Ishikawa (cell line): ENCODE measurements around the gene NLE1.

Experiments
- CEBPB ChIP-seq: IDR thresholded peaks from 2 replicates; pipeline ENCODE4 v1.6.1; 2012
- CREB1 ChIP-seq: IDR thresholded peaks from 2 replicates; pipeline ENCODE4 v1.6.1; 2012; ENCODE audit warnings: low read depth
- EGR1 ChIP-seq: IDR thresholded peaks from 2 replicates; pipeline ENCODE4 v1.6.1; 2012
- EP300 ChIP-seq: IDR thresholded peaks from 2 replicates; pipeline ENCODE4 v1.6.1; 2012; ENCODE audit warnings: borderline replicate concordance
- FOXM1 ChIP-seq: IDR thresholded peaks from 2 replicates; pipeline ENCODE4 v1.6.1; 2012; ENCODE audit warnings: low read depth, borderline replicate concordance
- NFIC ChIP-seq: IDR thresholded peaks from 2 replicates; pipeline ENCODE4 v1.6.1; 2012
- RAD21 ChIP-seq: IDR thresholded peaks from 2 replicates; pipeline ENCODE4 v1.6.1; 2012; ENCODE audit warnings: low read depth
- TAF1 ChIP-seq: IDR thresholded peaks from 2 replicates; pipeline ENCODE4 v1.6.1; 2012; ENCODE audit warnings: low read depth, mild to moderate bottlenecking
- TCF12 ChIP-seq: IDR thresholded peaks from 2 replicates; pipeline ENCODE4 v1.6.1; 2012; ENCODE audit warnings: low read depth
- TEAD4 ChIP-seq: IDR thresholded peaks from 2 replicates; pipeline ENCODE4 v1.6.1; 2012
- YY1 ChIP-seq: IDR thresholded peaks from 2 replicates; pipeline ENCODE4 v1.6.1; 2012; ENCODE audit warnings: low read depth
- ZBTB7A ChIP-seq: IDR thresholded peaks from 2 replicates; pipeline ENCODE4 v1.6.1; 2012; ENCODE audit warnings: low read depth
- TF ChIP-seq, protein P1 (sequence below): IDR thresholded peaks from 2 replicates; pipeline ENCODE4 v1.6.1; 2012
- TF ChIP-seq, protein P2 (sequence below): IDR thresholded peaks from 2 replicates; pipeline ENCODE4 v1.6.1; 2012; ENCODE audit warnings: low read depth, mild to moderate bottlenecking
- TF ChIP-seq, protein P3 (sequence below): IDR thresholded peaks from 2 replicates; pipeline ENCODE4 v1.6.1; 2012

The NLE1 gene

DNA sequence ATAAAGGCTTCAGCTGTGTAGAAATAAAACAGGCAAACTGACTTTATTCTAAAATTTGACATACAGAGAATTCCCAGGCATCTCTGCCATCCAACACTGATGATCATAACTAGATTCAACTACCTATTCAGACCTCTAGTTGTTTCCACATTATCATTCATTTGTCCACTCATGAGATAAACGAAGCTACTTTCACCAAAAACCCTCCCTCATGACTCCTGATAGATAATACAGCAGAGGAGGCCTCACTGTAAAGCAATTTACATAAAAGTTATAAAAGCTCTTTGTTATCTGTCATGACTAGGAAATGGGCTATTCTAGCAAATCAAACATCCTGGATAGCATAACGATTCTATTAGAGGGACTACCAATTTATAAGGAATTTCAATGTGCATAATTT is 59.0 kb downstream of the NLE1 start:
- TF ChIP-seq, protein P1, sequence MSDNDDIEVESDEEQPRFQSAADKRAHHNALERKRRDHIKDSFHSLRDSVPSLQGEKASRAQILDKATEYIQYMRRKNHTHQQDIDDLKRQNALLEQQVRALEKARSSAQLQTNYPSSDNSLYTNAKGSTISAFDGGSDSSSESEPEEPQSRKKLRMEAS: no peak
- TF ChIP-seq TAF1: no peak
- TF ChIP-seq TCF12: no peak
- TF ChIP-seq CEBPB: no peak
- TF ChIP-seq, protein P2, sequence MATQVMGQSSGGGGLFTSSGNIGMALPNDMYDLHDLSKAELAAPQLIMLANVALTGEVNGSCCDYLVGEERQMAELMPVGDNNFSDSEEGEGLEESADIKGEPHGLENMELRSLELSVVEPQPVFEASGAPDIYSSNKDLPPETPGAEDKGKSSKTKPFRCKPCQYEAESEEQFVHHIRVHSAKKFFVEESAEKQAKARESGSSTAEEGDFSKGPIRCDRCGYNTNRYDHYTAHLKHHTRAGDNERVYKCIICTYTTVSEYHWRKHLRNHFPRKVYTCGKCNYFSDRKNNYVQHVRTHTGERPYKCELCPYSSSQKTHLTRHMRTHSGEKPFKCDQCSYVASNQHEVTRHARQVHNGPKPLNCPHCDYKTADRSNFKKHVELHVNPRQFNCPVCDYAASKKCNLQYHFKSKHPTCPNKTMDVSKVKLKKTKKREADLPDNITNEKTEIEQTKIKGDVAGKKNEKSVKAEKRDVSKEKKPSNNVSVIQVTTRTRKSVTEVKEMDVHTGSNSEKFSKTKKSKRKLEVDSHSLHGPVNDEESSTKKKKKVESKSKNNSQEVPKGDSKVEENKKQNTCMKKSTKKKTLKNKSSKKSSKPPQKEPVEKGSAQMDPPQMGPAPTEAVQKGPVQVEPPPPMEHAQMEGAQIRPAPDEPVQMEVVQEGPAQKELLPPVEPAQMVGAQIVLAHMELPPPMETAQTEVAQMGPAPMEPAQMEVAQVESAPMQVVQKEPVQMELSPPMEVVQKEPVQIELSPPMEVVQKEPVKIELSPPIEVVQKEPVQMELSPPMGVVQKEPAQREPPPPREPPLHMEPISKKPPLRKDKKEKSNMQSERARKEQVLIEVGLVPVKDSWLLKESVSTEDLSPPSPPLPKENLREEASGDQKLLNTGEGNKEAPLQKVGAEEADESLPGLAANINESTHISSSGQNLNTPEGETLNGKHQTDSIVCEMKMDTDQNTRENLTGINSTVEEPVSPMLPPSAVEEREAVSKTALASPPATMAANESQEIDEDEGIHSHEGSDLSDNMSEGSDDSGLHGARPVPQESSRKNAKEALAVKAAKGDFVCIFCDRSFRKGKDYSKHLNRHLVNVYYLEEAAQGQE: no peak
- TF ChIP-seq FOXM1: no peak
- TF ChIP-seq EGR1: no peak
- no peak for TF ChIP-seq TEAD4
- no peak for TF ChIP-seq YY1
- TF ChIP-seq, protein P3, sequence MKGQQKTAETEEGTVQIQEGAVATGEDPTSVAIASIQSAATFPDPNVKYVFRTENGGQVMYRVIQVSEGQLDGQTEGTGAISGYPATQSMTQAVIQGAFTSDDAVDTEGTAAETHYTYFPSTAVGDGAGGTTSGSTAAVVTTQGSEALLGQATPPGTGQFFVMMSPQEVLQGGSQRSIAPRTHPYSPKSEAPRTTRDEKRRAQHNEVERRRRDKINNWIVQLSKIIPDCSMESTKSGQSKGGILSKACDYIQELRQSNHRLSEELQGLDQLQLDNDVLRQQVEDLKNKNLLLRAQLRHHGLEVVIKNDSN: no peak
- no peak for TF ChIP-seq EP300
- TF ChIP-seq ZBTB7A: no peak
- TF ChIP-seq RAD21: no peak
- no peak for TF ChIP-seq NFIC
- TF ChIP-seq CREB1: no peak

DNA sequence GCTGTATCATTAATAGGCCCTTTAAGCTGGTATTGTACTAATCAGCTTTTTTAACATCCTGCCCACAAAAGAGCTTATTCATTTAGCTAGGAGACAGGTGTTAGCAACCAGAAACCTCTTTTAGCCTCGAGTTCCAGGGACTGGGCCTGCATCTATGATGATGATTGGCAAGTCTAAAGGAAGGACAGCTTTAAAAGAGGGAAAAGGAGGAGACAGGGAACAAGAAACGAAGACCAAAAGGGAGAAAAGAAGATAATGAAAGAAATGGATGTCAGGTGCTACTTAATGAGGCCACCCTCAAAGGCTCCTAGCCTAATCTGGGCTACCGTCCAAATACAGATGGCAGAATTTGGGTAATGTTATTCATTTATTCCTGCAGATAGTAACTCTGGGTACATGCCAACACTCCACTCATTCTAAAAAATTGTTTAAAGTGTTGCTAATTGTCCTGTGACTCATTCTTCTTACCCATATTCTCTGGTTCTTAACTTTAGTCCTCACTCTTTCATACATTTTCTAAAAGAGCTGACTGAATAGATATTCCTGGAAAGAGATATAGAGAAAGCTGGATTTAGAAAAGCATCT is 59.9 kb downstream of the NLE1 start:
- no peak for TF ChIP-seq CREB1
- TF ChIP-seq NFIC: peak; percentile 56
- no peak for TF ChIP-seq RAD21
- TF ChIP-seq, protein P2: no peak
- TF ChIP-seq, protein P3: no peak
- no peak for TF ChIP-seq TCF12

DNA sequence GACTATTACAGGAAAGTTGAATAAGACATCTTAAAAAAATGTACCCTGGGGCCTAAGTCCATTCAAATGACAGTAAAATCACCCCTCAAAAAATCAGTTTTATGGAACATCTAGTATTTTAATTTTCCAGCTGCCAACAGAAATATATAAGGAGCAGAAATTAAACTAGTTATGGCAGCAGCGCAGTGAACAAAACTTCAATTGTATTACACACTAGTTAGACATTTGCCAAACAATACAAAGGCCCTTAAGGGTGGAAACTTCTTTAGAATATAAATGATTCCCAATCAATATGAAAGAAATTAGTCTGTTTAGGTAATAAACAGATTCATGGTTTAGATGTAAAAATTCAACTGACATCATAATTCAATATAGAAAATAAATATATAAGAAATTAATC is 60.5 kb downstream of the NLE1 start:
- no peak for TF ChIP-seq RAD21
- no peak for TF ChIP-seq YY1
- TF ChIP-seq, protein P2: no peak
- TF ChIP-seq EP300: no peak
- TF ChIP-seq, protein P1: no peak
- TF ChIP-seq, protein P3: no peak
- no peak for TF ChIP-seq CREB1
- no peak for TF ChIP-seq FOXM1
- TF ChIP-seq TCF12: no peak
- TF ChIP-seq TEAD4: no peak
- no peak for TF ChIP-seq TAF1
- TF ChIP-seq ZBTB7A: no peak
- no peak for TF ChIP-seq CEBPB
- TF ChIP-seq EGR1: no peak
- TF ChIP-seq NFIC: no peak

DNA sequence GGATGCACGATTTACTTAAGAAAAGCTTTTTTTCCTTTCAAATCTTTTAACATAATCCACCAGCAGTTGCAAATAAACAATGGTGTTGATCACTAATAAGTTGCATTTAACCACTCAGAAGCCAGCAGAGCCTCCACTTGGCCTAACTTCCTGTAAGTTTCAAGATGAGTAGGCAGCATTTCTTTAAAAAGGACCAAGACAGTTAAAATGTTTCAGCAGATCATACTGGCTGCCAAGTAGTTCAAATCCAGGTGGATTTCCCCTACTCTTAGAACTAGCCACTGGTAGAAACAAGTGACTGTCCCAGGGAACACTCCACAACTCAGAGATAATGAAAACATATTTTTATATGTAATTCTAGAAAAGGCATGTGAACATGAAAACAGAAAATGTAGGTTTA is 61.6 kb downstream of the NLE1 start:
- no peak for TF ChIP-seq TCF12
- no peak for TF ChIP-seq NFIC
- no peak for TF ChIP-seq FOXM1
